ENCODE results near the gene SLC5A3.

Gene SLC5A3

DNA sequence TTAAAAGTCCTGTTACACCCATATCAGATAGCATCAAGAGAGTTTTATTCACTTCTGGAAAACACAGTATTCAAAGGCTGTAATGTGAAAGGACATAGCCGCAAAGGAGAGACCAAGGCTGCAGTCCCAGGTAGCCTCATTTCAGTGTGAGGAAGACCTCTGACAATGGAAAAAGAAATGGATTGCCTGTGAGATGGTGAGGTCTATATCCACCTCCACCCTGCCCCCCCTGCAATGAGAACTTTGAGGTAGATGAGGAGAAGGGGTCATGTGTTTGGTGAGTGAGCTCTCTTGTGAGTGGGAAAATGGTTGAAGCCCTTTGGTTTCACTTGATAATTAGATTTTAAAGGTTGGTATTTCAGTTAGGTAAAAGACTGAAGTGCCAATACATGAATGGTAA is 3.5 kb downstream of the SLC5A3 start:
- no peak overlapping the region for H3K27ac ChIP-seq
- no peak for TF ChIP-seq ZFX (IDR thresholded peaks at IDR 0.05; ENCODE audit: borderline replicate concordance)
- TF ChIP-seq, protein P1, sequence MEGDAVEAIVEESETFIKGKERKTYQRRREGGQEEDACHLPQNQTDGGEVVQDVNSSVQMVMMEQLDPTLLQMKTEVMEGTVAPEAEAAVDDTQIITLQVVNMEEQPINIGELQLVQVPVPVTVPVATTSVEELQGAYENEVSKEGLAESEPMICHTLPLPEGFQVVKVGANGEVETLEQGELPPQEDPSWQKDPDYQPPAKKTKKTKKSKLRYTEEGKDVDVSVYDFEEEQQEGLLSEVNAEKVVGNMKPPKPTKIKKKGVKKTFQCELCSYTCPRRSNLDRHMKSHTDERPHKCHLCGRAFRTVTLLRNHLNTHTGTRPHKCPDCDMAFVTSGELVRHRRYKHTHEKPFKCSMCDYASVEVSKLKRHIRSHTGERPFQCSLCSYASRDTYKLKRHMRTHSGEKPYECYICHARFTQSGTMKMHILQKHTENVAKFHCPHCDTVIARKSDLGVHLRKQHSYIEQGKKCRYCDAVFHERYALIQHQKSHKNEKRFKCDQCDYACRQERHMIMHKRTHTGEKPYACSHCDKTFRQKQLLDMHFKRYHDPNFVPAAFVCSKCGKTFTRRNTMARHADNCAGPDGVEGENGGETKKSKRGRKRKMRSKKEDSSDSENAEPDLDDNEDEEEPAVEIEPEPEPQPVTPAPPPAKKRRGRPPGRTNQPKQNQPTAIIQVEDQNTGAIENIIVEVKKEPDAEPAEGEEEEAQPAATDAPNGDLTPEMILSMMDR (IDR thresholded peaks at IDR 0.05), result no peak

DNA sequence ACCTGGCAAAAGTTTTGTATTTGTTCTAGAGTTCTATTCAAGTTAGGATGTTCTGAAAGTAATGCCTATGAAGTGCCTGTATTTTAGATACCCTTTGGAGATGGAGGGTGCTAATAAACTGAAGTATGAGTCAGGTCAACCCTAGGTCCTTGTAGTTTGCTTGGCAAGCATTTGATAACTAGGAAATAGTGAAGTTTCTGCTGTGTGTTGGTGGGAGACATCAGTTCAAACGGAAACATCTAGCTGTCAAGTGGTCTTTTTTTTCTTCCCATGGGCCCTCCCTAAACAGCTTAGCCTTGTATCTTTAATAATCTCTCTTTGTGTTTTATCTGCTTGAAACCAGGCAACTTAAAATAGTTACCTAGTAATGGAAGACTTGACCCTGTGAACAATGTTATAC is 4.5 kb downstream of the SLC5A3 start:
- TF ChIP-seq, protein P1 (IDR thresholded peaks at IDR 0.05), result no peak
- no peak for TF ChIP-seq ZFX (IDR thresholded peaks at IDR 0.05; ENCODE audit: borderline replicate concordance)
- no peak overlapping the region for H3K27ac ChIP-seq

- TF ChIP-seq, protein P1 (IDR thresholded peaks at IDR 0.05), result no peak
- TF ChIP-seq ZFX (IDR thresholded peaks at IDR 0.05; ENCODE audit: borderline replicate concordance), result no peak
- no peak overlapping the region for H3K27ac ChIP-seq
These were observed 5.5 kb downstream of the SLC5A3 start for GRCh38 chr21:34078915-34079314.

DNA sequence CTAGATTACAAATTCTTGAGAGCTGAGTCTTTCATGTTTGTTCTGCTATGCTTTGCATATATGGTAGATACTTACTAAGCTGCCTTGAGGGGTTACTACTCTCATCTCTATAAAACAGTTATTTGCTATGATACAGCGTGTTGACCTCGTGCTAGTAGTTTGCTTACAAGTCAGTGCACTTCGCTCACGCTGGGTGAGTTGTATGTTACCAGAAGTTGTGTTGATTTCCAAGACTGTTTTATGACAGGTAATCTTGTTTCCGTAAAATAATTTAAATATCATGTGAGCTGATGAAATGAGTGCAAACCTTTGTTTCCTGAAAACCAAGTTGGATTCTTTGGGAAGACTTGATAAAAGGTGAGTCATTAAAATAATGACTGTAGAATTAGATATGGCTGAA is 7.3 kb downstream of the SLC5A3 start:
- TF ChIP-seq, protein P1 (IDR thresholded peaks at IDR 0.05), result no peak
- no peak for TF ChIP-seq ZFX (IDR thresholded peaks at IDR 0.05; ENCODE audit: borderline replicate concordance)
- no peak overlapping the region for H3K27ac ChIP-seq

- no peak overlapping the region for H3K27ac ChIP-seq
- no peak for TF ChIP-seq ZFX (IDR thresholded peaks at IDR 0.05; ENCODE audit: borderline replicate concordance)
- TF ChIP-seq, protein P1 (IDR thresholded peaks at IDR 0.05), result no peak
These were observed 9.4 kb downstream of the SLC5A3 start for GRCh38 chr21:34082769-34083168.

DNA sequence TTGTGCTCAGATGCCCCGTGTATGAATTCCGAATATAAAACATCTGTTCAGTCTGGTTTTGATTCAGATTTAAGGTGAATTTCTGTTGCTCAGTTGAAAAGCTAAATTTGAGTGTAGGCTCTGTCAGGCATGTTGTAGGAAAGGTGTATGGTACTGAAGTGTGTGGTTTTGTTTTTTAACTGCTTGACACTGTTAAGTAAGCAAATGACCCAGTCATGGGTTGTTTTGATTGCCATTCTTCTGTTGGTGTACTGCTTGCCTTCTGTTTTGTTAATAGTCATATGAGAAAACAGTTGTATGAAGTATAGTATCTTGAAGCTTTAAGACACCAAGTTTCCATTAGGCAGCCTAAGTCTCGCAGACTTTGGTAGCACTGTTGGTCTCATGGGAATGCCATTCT is 10.0 kb downstream of the SLC5A3 start:
- H3K27ac ChIP-seq, result no peak overlapping the region
- TF ChIP-seq ZFX (IDR thresholded peaks at IDR 0.05; ENCODE audit: borderline replicate concordance), result no peak
- TF ChIP-seq, protein P1 (IDR thresholded peaks at IDR 0.05), result no peak

DNA sequence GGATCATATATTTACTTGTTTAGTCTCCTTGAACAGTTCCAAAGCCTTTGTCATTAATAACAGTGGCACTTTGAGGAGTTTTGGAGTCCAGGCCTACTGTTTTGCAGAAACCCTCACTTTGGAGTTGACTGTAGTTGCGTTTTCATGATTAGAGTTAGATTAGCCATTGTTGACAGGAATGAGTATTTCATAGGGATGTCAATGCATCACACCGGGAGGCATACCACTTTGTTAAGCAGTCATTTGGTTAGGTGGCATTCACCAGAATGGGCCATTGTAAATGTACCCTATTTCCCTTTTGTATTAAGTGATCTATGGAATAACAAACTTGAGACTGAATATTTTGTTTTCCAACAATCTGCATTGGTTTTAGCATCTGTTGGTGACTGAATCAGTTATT is 11.8 kb downstream of the SLC5A3 start:
- no peak overlapping the region for H3K27ac ChIP-seq
- no peak for TF ChIP-seq ZFX (IDR thresholded peaks at IDR 0.05; ENCODE audit: borderline replicate concordance)
- TF ChIP-seq, protein P1 (IDR thresholded peaks at IDR 0.05), result no peak
